Gastroesophageal sphincter (tissue), 4 donors: ENCODE data around the gene OMP. TPM values are rescaled to one million over a fixed set of nuclear protein-coding genes. Genes with fewer than 3 reads are reported as not detected.

ENCODE experiments used
- ATAC-seq: fragments of 150-250 bp; one replicate; pipeline ENCODE4 v1.9.1; 2016; ENCODE audit warnings: mild to moderate bottlenecking, moderate library complexity
- H3K27ac ChIP-seq, 4 donors: fragments of 200-600 bp; sonication (generic) in 3 of 4; 1 replicate in 3 of 4; 2 replicates in 1 of 4; pipeline ENCODE4 v1.5.1; 2016 to 2019
- H3K27me3 ChIP-seq: fragments of 200-600 bp; sonication (generic); one replicate; pipeline ENCODE4 v1.5.1; 2019
- H3K36me3 ChIP-seq, 2 donors: fragments of 200-600 bp; sonication (generic); one replicate each; pipeline ENCODE4 v1.5.1; 2019; ENCODE audit warnings: control low read depth in 1 of 2
- H3K4me1 ChIP-seq, 3 donors: fragments of 200-600 bp; sonication (generic); 1 replicate in 2 of 3; 2 replicates in 1 of 3; pipeline ENCODE4 v1.5.1; 2016 to 2019; ENCODE audit warnings: control low read depth in 2 of 3
- H3K4me3 ChIP-seq, 2 donors: fragments of 200-600 bp; sonication (generic); one replicate each; pipeline ENCODE4 v1.5.1; 2019; ENCODE audit warnings: mild to moderate bottlenecking in 1 of 2, moderate library complexity in 1 of 2
- H3K9me3 ChIP-seq, 3 donors: fragments of 200-600 bp; sonication (generic); one replicate each; pipeline ENCODE4 v1.5.1; 2017 to 2019; ENCODE audit warnings: control low read depth in 2 of 3
- EP300 ChIP-seq: sonication (generic); formaldehyde crosslinking; IDR thresholded peaks from one replicate; pipeline ENCODE4 v1.6.1; 2017; ENCODE audit warnings: antibody characterized with exemption, mild to moderate bottlenecking
- POLR2A ChIP-seq, 2 donors: fragments of 450-650 bp; IDR thresholded peaks; one replicate each; pipeline ENCODE4 v1.6.1; 2017; ENCODE audit warnings: antibody characterized with exemption in 2 of 2, mild to moderate bottlenecking in 2 of 2, moderate library complexity in 1 of 2
- POLR2AphosphoS5 ChIP-seq: sonication (generic); formaldehyde crosslinking; IDR thresholded peaks from one replicate; pipeline ENCODE4 v1.6.1; 2017; ENCODE audit warnings: antibody characterized with exemption
- WGBS, 2 donors: methylation state at CpG; one replicate each; pipeline ENCODE4 v1.1.5; 2018; ENCODE audit warnings: low coverage in 1 of 2; 5-methylcytosine and 5-hydroxymethylcytosine counted together
- total RNA-seq, 4 donors: library from RNA; depleted of rRNA; stranded (reverse); fragments of >200 nt; gene quantifications; one replicate each; pipeline ENCODE4 v1.1.0, GENCODE V29; 2016
- TF ChIP-seq, protein P1 (sequence below), 4 experiments: fragments of 200-600 bp in 2 of 4; fragments of 450-650 bp in 2 of 4; sonication (generic) in 1 of 4; IDR thresholded peaks; one replicate each; pipeline ENCODE4 v1.5.1; 2017 to 2019; ENCODE audit warnings: antibody characterized with exemption in 4 of 4, mild to moderate bottlenecking in 2 of 4, moderate library complexity in 2 of 4

The OMP gene
- total RNA-seq, 4 donors from 2014 or later, result not detected

DNA sequence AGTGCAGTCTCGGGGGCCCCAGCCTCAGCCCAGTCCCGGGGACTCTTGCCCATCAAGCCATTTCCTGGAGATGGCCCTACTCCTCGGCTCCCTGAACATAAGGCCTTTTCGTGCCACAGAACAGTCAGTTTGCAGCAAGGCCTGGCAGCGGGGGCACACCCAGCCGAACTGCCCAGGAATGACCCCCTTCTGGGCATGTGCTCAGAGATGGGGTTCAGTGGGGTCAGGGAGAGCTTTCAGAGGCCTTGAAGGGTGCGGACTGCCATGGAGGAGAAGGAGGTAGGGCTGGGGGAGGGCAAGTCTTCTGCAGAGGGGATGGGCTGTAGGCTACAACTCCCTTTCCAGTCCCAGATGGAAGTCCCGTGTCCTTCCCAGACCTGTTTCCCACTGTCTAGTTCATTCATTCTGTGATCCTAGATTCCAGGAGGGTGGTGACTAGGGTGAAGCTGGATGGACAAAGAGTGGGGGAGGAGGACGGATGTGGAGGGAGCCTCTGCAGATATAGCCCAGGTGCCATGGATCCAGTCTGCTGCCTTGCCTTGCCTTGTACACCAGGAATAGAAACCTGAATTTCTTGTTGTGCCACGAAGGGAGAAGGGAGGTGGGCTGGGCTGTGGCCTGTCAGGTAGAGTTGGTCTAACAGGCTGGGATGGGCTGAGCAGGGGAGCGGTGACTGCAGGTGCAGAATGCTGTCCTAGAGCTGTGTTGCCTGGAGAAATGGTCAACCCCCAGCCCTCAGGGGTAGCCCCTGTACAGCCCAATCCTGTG is 14.2 kb upstream of the OMP start:
- H3K27ac ChIP-seq, result peak overlapping the region in 1 of 4 donors; percentile 1

DNA sequence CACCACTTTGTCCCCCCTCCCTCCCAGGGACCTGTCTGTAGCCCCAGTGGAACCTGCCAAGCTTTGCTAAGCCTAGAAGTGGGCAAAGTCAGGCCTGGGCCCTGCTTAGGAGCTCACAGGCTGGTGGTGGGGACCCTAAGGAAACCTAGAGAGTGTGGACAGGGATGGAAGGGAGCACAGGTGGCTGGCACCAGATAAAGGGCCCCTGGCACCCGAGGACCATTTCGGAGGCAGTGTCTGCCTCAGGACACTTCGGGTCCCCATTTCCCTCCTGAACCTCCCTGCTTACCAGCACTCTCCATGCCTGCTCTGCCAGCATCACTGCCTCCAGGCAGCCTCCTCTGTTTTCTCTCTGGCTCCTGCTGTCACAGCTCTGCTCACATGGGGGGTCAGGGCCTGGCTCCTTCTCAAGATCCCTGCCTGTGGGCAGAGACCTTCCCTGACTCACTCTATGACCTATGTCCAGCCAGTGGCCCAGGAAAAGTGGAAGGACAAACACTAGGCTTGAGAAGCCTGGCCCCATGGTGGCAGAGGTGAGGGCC is 13.6 kb upstream of the OMP start:
- TF ChIP-seq POLR2AphosphoS5 (no peak), POLR2A (IDR thresholded peaks at IDR 0.05) (no peak), EP300 (no peak)
- TF ChIP-seq, protein P1, sequence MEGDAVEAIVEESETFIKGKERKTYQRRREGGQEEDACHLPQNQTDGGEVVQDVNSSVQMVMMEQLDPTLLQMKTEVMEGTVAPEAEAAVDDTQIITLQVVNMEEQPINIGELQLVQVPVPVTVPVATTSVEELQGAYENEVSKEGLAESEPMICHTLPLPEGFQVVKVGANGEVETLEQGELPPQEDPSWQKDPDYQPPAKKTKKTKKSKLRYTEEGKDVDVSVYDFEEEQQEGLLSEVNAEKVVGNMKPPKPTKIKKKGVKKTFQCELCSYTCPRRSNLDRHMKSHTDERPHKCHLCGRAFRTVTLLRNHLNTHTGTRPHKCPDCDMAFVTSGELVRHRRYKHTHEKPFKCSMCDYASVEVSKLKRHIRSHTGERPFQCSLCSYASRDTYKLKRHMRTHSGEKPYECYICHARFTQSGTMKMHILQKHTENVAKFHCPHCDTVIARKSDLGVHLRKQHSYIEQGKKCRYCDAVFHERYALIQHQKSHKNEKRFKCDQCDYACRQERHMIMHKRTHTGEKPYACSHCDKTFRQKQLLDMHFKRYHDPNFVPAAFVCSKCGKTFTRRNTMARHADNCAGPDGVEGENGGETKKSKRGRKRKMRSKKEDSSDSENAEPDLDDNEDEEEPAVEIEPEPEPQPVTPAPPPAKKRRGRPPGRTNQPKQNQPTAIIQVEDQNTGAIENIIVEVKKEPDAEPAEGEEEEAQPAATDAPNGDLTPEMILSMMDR (IDR thresholded peaks at IDR 0.05), result no peak
- H3K27me3 ChIP-seq, result no peaks in the 10 kb centered on the region
- no peak for ATAC-seq
- WGBS, 2 donors, result 80 to 92% methylated on average over 1 to 2 of the region's 3 CpGs
- H3K27ac ChIP-seq, result no peak overlapping the region
- no peak overlapping the region for H3K4me3 ChIP-seq
- peaks cover 0 to 20% of the 10 kb centered on the region in 2 donors for H3K36me3 ChIP-seq
- peaks cover 0 to 53% (median 0%) of the 10 kb centered on the region in 3 donors for H3K4me1 ChIP-seq
- no peaks in the 10 kb centered on the region for H3K9me3 ChIP-seq

More for the DNA sequence above, 14.2 kb upstream of the OMP start:
- Histone ChIP-seq H3K27me3 (no peaks in the 10 kb centered on the region), H3K4me1 (peaks cover 0 to 53% (median 3%) of the 10 kb centered on the region in 3 donors), H3K9me3 (no peaks in the 10 kb centered on the region), H3K36me3 (peaks cover 0 to 17% of the 10 kb centered on the region in 2 donors), H3K4me3 (no peak overlapping the region)
- TF ChIP-seq EP300, result no peak
- TF ChIP-seq, protein P1 (IDR thresholded peaks at IDR 0.05), result no peak
- TF ChIP-seq POLR2AphosphoS5, result no peak
- TF ChIP-seq POLR2A (IDR thresholded peaks at IDR 0.05), result no peak
- ATAC-seq, result no peak
- whole genome bisulfite sequencing, 2 donors, result no CpG with 5 or more reads among the region's 11 CpGs

DNA sequence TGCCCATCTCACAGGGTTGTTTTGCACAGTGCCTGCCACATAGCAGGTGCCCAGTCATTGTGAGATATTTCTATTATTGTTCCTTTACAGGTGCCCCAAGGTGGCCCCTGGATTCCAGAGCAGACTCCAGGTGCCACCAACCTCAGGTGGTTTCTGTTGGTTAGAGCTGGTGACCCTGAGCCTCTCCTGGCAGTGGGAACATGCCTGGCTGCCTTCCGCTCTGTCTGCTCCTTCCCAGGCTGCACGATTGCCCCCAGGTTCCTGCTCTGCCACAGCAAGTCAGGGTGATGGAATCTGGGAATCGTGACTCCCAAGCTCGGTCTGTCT is 12.6 kb upstream of the OMP start:
- Histone ChIP-seq H3K36me3 (peaks cover 0 to 22% of the 10 kb centered on the region in 2 donors), H3K9me3 (no peaks in the 10 kb centered on the region), H3K27ac (no peak overlapping the region), H3K4me3 (no peak overlapping the region), H3K4me1 (peaks cover 0 to 59% (median 0%) of the 10 kb centered on the region in 3 donors), H3K27me3 (no peaks in the 10 kb centered on the region)
- WGBS, 2 donors, result no CpG with 5 or more reads among the region's 4 CpGs
- no peak for ATAC-seq
- no peak for TF ChIP-seq POLR2AphosphoS5
- TF ChIP-seq POLR2A (IDR thresholded peaks at IDR 0.05), result no peak
- TF ChIP-seq, protein P1 (IDR thresholded peaks at IDR 0.05), result no peak
- no peak for TF ChIP-seq EP300

DNA sequence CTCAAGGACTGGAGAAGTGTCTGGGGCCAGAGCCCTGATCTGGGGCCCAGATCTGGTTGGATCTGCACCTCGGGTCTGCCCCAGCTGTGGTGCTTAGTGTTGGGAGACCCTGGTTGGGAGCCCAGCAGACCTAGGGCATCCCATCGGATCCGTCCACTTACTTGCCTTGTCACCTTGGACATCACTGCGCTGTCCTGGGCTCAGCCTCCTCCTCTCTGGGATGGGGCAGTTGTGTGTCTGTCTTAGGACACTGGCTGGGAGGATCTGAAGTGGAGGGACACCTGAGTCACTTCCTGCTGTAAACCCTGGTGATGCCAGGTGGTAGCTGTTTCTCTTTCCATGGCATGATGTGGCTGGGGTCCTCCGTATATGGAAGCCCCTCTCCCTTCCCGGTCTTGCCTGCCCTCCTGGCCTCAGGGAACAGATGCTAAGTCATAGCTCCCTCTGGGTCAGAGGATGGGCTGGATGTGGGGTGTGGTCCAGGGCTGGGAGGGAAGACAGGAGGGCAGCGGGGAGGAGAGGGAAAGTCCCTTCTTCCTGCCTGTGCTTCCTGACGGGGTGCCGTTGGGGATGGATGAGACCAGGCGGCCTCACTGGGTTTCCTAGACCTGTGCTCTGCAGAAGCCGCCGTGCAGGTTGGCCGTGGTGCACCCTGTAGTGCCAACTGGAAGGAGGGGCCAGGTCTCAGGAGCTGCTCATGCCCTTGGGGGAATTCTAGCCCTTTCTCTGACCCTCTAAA is 12.1 kb upstream of the OMP start:
- Histone ChIP-seq H3K4me1 (peaks cover 0 to 58% (median 0%) of the 10 kb centered on the region in 3 donors), H3K9me3 (no peaks in the 10 kb centered on the region), H3K27me3 (no peaks in the 10 kb centered on the region), H3K4me3 (no peak overlapping the region), H3K36me3 (peaks cover 0 to 17% of the 10 kb centered on the region in 2 donors), H3K27ac (no peak overlapping the region)
- 70% methylated on average over 2 of the region's 13 CpGs; no CpG with 5 or more reads in 1 of the 2 donors for WGBS, 2 donors
- no peak for ATAC-seq
- TF ChIP-seq EP300 (no peak), POLR2AphosphoS5 (no peak), POLR2A (IDR thresholded peaks at IDR 0.05) (no peak)
- TF ChIP-seq, protein P1 (IDR thresholded peaks at IDR 0.05), result no peak
